Esophagus squamous epithelium (tissue), 5 donors: ENCODE results near the gene PAXX. TPM values are rescaled to one million over a fixed set of nuclear protein-coding genes. Genes with fewer than 3 reads are reported as not detected.

Experiments used
- DNase-seq: peaks from one replicate; lab custom pipeline; 2025; lab: John Stamatoyannopoulos, UW
- H3K27ac ChIP-seq, 4 donors: fragments of 200-600 bp; sonication (generic); one replicate each; pipeline ENCODE4 v1.5.1; 2016 to 2019; ENCODE audit warnings: mild to moderate bottlenecking in 1 of 4
- H3K27me3 ChIP-seq, 4 donors: fragments of 200-600 bp; sonication (generic); 1 replicate in 3 of 4; 2 replicates in 1 of 4; pipeline versions ENCODE4 v1.5.1 to v1.6.0; 2017 to 2021; ENCODE audit warnings: antibody characterized with exemption in 1 of 4
- H3K36me3 ChIP-seq, 3 donors: fragments of 200-600 bp; sonication (generic); one replicate each; pipeline ENCODE4 v1.5.1; 2016 to 2019
- H3K4me1 ChIP-seq, 3 donors: fragments of 200-600 bp; sonication (generic); one replicate each; pipeline ENCODE4 v1.5.1; 2017 to 2019
- H3K4me3 ChIP-seq, 4 donors: fragments of 200-600 bp; sonication (generic); 1 replicate in 3 of 4; 2 replicates in 1 of 4; pipeline ENCODE4 v1.5.1; 2016 to 2019; ENCODE audit warnings: mild to moderate bottlenecking in 2 of 4, moderate library complexity in 1 of 4
- H3K9me3 ChIP-seq, 3 donors: fragments of 200-600 bp; sonication (generic); one replicate each; pipeline ENCODE4 v1.5.1; 2016 to 2019
- CTCF ChIP-seq, 6 experiments: fragments of 450-650 bp in 4 of 6; fragments of 200-600 bp in 2 of 6; sonication (generic) in 2 of 6; IDR thresholded peaks; one replicate each; pipeline ENCODE4 v1.5.1; 2016 to 2019; ENCODE audit warnings: antibody characterized with exemption in 6 of 6, mild to moderate bottlenecking in 4 of 6, moderate library complexity in 4 of 6
- POLR2A ChIP-seq, 4 donors: fragments of 450-650 bp; IDR thresholded peaks; one replicate each; pipeline ENCODE4 v1.6.1; 2017; ENCODE audit warnings: antibody characterized with exemption in 4 of 4, mild to moderate bottlenecking in 4 of 4, moderate library complexity in 3 of 4
- WGBS, 2 donors: methylation state at CpG; one replicate each; pipeline ENCODE4 v1.1.5; 2018; 5-methylcytosine and 5-hydroxymethylcytosine counted together
- intact Hi-C: fragments of 100-400 bp; cut with DNase I; formaldehyde crosslinking; loops from one replicate; pipeline ENCODE4 v1.15.0; 2022
- total RNA-seq, 4 donors: library from RNA; depleted of rRNA; stranded (reverse); fragments of >200 nt; gene quantifications; one replicate each; pipeline ENCODE4 v1.1.0, GENCODE V29; 2016
- donor health status: DM: yes; HTN: yes; CAD: no.

Gene PAXX
- total RNA-seq, 4 donors from 2014 or later, result 18.3 to 56.3 (median 49.6) TPM

- no peak overlapping the region for H3K27ac ChIP-seq
- H3K9me3 ChIP-seq, result no peaks in the 10 kb centered on the region
- DNase-seq, result no peak
- peaks cover 3 to 61% (median 17%) of the 10 kb centered on the region in 4 donors for H3K27me3 ChIP-seq
- no peak overlapping the region for H3K4me3 ChIP-seq
- WGBS, 2 donors, result 86% methylated on average over 1 of the region's 9 CpGs; no CpG with 5 or more reads in 1 of the 2 donors
- no peaks in the 10 kb centered on the region for H3K36me3 ChIP-seq
- intact Hi-C loops, result no loop called here
- peaks cover 0 to 31% (median 0%) of the 10 kb centered on the region in 3 donors for H3K4me1 ChIP-seq
- TF ChIP-seq POLR2A (IDR thresholded peaks at IDR 0.05), result no peak
- TF ChIP-seq CTCF (IDR thresholded peaks at IDR 0.05), result no peak
Measured at GRCh38 chr9:136983167-136983566, 9.1 kb upstream of the PAXX start.

- no peak overlapping the region for H3K4me3 ChIP-seq
- intact Hi-C loops, result no loop called here
- 67 to 86% methylated on average over 4 to 9 of the region's 11 CpGs for WGBS, 2 donors
Measured at GRCh38 chr9:136983656-136984314, 8.4 kb upstream of the PAXX start.

GRCh38 chr9:136984464-136985026, 7.7 kb upstream of the PAXX start:
- Histone ChIP-seq H3K27ac (no peak overlapping the region), H3K27me3 (peaks cover 3 to 63% (median 17%) of the 10 kb centered on the region in 4 donors), H3K4me1 (peaks cover 0 to 20% (median 0%) of the 10 kb centered on the region in 3 donors), H3K9me3 (no peaks in the 10 kb centered on the region), H3K4me3 (no peak overlapping the region), H3K36me3 (no peaks in the 10 kb centered on the region)
- WGBS, 2 donors, result 48 to 54% methylated on average over 9 to 12 of the region's 29 CpGs
- no peak for DNase-seq
- intact Hi-C loops, result no loop called here
- TF ChIP-seq POLR2A (IDR thresholded peaks at IDR 0.05), result no peak
- no peak for TF ChIP-seq CTCF (IDR thresholded peaks at IDR 0.05)

More at GRCh38 chr9:136983656-136984314, 8.4 kb upstream of the PAXX start:
- Histone ChIP-seq H3K4me1 (peaks cover 0 to 27% (median 0%) of the 10 kb centered on the region in 3 donors), H3K36me3 (no peaks in the 10 kb centered on the region), H3K27ac (no peak overlapping the region), H3K9me3 (no peaks in the 10 kb centered on the region), H3K27me3 (peaks cover 3 to 63% (median 17%) of the 10 kb centered on the region in 4 donors)
- no peak for DNase-seq
- TF ChIP-seq CTCF (IDR thresholded peaks at IDR 0.05), result no peak
- no peak for TF ChIP-seq POLR2A (IDR thresholded peaks at IDR 0.05)

- peaks cover 0 to 20% (median 0%) of the 10 kb centered on the region in 3 donors for H3K4me1 ChIP-seq
- TF ChIP-seq POLR2A (IDR thresholded peaks at IDR 0.05) (no peak), CTCF (IDR thresholded peaks at IDR 0.05) (no peak)
- H3K9me3 ChIP-seq, result no peaks in the 10 kb centered on the region
- H3K36me3 ChIP-seq, result no peaks in the 10 kb centered on the region
- no peak overlapping the region for H3K27ac ChIP-seq
- peaks cover 3 to 63% (median 17%) of the 10 kb centered on the region in 4 donors for H3K27me3 ChIP-seq
- no CpG with 5 or more reads among the region's 48 CpGs for WGBS, 2 donors
- DNase-seq, result no peak
- intact Hi-C loops, result no loop called here
- peak overlapping the region in 2 of 4 donors; percentile 5 to 15 for H3K4me3 ChIP-seq
Measured at GRCh38 chr9:136985027-136985602, 7.1 kb upstream of the PAXX start.

- H3K9me3 ChIP-seq, result peaks cover 0 to 3% (median 0%) of the 10 kb centered on the region in 3 donors
- no peaks in the 10 kb centered on the region for H3K36me3 ChIP-seq
- H3K4me3 ChIP-seq, result no peak overlapping the region
- WGBS, 2 donors, result 29 to 46% methylated on average over 2 to 8 of the region's 33 CpGs
- no peak overlapping the region for H3K27ac ChIP-seq
- peaks cover 0 to 20% (median 0%) of the 10 kb centered on the region in 3 donors for H3K4me1 ChIP-seq
- TF ChIP-seq CTCF (IDR thresholded peaks at IDR 0.05), result no peak
- TF ChIP-seq POLR2A (IDR thresholded peaks at IDR 0.05), result no peak
- no peak for DNase-seq
- intact Hi-C loops, result no loop called here
- H3K27me3 ChIP-seq, result peaks cover 3 to 63% (median 17%) of the 10 kb centered on the region in 4 donors
Measured at GRCh38 chr9:136985853-136986252, 6.4 kb upstream of the PAXX start.
